Central memory CD4-positive, alpha-beta T cell (primary cell): ENCODE results near the gene RPTOR.

ENCODE experiments used
- DNase-seq: peaks from one replicate; pipeline ENCODE4 v3.0.0; 2022

The RPTOR gene

GRCh38 chr17:80991645-80992076 lies 447.0 kb downstream of the RPTOR start, which contains the start of gene CHMP6:
Gene CHMP6, plus strand, starts transcription at chr17:80991841. Its CDS starts 78 bp downstream, at chr17:80991919.
- peak; percentile 70 for DNase-seq

DNA sequence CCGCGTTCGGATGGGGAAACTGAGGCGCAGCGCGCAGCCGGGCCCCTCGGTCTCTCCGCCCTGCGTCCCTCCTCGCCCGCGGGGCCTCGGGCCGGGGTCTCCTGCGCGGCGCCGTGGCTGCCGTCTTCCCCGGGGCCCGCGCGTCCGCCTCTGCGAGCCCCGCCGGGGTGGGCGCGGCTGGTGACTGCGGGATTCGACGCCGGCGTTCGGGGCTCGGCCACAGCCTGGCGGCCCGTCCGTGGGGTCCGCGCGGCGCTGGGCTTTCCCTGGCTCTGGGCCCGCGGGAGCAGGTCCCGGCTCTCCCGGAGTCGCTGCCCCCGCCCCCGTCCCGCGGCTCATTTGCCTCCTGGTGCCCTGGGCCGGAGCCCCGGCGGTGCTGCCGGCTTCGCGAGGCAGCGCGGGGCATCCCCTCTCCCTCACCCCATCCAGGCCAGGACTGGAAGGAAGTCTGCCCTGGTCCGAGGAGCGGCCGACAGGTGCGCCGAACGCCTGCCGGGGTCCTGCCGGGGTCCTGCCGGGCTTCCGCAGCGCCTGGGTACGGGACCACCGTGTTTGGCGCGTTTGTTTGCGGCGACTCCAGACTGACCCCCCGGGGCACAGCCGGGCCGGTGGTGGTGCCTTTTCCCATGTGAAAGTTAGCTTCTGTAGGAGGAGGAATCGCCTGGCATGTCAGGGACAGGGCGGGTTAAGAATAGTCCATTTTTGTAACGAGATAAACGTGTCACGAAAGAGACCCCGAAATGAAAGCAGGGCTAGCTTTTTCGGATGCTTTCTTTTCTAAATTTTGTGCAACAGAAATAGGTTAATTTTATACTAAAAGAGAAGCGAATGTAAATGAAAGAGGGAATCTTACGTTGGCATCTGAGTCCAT lies 447.7 kb downstream of the RPTOR start:
- DNase-seq, result no peak

DNA sequence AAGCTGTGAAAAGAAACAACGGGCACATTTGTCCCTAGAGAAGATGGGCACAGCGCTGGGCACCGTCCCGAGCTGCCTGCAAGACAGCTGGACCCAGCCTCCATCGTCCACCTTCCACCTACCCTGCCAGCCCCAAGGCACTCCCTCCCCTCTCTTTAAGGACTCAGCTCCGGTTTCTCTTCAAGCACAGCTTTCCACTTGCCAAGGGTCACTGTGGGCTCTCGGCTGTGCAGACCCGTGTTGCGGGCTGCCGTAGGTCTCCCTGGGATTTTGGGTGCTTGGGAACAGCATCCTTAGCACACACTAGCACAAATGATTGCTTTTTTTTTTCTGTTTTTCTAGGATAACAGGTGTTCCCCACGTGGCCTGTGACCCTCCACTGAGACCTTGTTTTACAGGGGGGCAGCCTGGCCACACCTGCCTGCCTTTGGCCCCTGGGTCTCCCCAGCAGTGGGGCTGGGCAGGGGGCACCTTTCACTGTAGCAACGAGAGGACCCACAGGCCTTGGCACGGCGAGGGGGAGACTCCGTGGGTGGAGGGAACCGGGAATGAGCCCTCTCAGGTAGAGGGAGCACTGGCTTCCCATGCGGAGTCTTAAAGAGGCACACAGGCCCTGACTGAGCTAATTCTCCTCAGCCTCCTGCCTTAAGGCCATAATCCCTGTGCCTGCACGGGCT lies 448.4 kb downstream of the RPTOR start:
- DNase-seq, result no peak

DNA sequence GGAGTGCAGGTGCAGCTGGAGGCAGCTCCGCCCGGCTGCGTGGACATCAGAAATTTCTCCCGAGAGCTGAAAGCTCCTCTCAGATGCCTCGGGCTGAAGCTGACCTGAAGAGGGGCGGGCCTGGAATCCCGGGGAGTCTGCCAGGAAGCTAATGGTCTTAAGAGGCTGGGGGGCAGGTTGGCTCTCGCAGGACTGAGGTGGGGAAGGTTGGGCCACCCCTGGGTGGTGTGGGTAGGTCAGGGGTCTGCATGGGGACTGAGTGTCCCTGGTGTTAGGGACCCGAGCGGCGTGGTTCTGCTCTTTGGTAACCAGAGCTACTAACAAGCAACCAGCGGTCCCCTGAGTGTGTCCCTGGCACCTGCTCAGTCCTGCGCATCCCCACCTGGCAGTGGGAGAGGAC lies 450.5 kb downstream of the RPTOR start:
- no peak for DNase-seq

DNA sequence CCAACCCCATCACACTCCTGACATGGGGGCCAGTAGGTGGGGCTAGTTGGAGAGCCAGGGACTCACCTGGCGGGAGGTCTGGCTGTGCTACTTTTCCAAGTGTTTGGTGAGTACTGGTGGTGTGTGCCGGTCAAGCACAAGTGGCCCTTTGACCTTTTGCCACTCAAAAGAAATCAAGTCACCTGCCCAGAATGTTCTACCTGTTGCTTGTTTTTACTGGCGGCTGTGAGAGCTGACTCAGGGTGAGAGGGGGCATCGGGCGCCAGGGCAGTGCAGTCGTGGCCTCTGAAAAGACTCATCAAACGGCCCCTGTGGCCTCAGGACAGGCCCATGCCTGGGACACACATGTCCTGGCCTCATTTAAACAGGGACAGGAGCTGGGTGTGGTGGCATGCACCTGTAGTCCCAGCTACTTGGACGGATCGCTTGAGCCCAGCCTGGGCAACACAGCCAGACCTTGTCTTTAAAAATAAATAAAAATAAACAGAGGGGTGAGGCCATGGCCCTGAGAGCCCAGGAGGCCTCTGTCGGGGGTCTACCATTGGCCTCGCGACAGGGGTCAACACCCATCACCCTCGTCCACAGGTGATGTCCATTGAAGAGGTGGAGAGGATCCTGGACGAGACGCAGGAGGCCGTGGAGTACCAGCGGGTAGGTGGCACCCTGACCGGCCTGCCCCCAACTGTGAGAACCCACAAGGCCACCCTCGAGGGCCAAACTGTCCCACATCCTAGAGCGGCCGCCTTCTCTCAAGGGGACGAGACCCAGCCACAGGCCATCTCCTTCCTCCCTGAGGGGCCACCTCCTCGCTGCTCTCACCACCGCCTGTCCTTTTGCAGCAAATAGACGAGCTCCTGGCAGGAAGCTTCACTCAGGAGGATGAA lies 452.0 kb downstream of the RPTOR start:
- no peak for DNase-seq

GRCh38 chr17:80997424-80998117 lies 452.9 kb downstream of the RPTOR start:
- no peak for DNase-seq

GRCh38 chr17:80998118-80998747 lies 453.6 kb downstream of the RPTOR start:
- DNase-seq, result no peak

- DNase-seq, result no peak
Observed at GRCh38 chr17:80998748-80999535, 454.3 kb downstream of the RPTOR start.

DNA sequence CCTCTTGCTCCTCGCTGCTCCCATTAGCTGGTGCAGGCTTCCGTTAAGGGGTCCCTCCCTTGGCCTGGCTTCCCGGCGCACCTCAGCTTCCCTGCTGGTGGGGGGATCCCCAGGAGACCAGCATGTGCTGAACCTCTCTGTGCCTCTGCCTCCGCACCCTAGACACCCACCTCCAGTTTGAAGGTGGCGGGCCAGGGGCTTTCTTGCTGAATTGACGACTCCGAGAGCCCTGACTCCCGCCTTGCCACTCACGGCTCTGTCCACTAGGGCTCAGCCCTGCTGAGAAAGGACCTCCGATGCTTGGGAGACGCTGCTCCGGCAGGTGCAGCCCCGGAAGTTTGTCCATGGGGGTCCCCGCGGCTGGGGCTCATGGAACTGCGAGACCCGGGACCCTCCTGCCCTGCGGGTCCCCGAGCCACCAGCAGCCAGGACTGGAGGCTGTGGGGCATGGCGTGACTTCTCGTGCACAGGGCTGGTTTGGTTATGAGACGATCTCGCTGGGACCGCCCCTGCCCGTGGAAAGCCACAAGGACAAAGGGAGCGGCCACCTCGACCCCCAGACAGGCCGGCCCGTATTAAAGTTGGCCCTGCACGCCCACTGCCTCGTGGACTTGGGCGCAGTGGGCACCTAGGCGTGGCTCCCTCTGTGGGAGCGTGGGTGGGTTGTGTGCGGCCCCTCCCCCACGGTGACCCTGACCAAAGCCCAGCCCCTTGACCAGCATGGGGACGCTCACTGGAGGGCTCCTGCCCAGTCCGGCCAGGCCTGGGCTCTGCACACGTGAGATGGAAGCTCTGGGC lies 455.1 kb downstream of the RPTOR start:
- DNase-seq, result no peak

DNA sequence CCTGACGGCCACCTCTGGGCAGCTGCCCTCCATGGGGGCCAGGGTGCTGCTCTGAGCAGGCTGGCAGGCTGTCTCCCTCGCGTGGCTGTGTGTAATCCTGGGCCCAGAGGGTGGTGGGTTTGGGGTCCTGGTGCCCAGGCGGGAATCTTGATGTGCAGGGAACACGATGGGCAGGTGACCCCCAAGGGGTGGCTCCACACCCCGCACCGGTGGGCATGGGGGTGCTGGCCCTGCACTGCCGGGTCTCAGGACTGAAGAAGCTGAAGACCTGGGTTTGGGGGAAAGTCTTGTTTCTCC lies 455.6 kb downstream of the RPTOR start:
- DNase-seq, result no peak

- no peak for DNase-seq
Observed at GRCh38 chr17:81000631-81001357, 456.2 kb downstream of the RPTOR start.

DNA sequence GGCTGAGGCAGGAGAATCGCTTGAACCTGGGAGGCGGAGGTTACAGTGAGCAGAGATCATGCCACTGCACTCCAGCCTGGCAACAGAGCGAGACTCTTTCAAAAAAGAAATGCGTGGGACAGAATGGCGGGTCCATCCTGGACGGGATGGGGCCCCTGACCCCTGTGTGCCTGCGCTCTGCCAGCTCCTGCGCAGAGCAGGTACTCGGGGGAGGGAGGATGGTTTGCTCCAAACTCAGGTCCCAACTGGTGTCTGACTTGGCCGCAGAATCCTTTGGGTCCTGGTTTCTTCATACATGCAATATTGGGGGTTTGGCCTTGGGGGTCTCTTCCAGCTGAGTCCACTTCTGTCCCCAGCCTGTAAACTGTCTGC lies 457.4 kb downstream of the RPTOR start:
- DNase-seq, result no peak

- no peak for DNase-seq
Observed at GRCh38 chr17:81002409-81003361, 458.0 kb downstream of the RPTOR start.

DNA sequence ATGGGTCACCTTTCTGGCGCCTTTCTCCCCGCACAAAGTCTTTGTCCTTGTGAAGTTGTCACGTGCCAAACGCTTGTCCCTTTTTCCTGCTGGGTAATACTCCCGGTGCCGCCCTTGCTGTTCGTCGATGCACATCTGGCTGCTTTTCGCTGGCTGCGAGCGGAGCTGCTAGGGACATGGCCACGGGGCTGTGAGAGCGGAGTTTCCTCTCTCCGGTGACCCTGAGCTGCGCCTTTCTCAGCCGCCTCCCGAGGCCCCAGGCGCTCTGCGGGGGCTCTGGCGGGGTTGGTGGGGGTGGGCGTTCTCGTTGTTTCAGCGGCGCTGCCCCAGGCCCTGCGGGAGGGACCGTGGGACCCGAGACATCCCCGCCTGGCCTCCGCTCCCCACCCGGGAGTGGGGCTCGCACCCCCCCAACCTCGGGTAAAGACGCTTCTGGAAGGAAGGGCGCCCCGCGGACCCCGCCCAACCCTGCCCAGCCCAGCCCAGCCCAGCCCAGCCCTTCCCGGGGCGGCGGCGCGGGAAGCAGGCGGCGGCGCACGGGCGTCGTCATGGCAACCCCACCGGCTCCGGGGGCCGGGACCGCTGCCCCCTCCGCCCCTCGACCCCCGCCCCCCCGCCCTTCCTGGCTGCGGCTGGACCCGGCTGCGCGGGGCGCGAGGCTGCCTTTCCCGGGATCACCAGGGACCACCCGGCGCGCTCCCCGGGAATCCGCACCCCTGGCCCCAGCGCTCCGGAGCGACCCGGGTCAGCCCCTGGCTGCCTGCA lies 459.3 kb downstream of the RPTOR start:
- no peak for DNase-seq

DNA sequence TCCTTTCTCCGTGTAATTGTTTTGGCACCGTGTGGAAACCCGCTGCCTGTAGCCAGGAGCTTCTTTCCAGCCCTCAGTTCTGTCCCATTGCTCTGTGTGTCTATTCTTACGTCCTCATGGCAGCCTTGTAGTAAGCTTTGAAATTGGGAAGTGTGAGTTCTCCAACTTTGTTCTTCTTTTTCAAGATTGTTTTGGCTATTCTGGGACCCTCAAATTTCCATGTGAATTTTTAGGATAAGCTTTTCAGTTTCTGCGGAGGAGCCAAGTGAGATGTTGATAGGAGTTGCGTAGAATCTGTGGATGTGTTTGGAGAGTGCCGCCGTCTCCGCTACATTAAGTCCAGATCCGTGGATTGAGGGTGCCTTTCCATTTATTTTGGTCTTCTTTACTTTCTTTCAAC lies 462.3 kb downstream of the RPTOR start:
- no peak for DNase-seq

DNA sequence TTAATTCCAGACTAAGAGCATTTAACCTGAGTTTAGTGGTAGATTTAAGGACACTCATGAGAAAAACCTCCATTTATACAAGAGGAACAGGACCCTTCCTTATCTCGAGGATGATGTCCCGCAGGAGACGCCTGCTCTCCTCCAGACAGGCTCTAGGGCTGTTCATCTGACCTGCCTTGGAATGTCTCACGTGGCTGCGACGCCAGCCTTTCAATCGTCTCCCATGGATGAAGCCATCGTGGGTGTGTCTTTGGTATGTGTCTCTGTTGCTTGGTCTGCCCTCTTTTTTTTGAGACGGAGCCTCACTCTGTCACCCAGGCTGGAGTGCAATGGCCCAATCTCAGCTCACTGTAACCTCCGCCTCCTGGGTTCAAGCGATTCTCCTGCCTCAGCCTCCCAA lies 463.5 kb downstream of the RPTOR start:
- DNase-seq, result no peak

GRCh38 chr17:81009136-81009535 lies 464.5 kb downstream of the RPTOR start:
- no peak for DNase-seq

DNA sequence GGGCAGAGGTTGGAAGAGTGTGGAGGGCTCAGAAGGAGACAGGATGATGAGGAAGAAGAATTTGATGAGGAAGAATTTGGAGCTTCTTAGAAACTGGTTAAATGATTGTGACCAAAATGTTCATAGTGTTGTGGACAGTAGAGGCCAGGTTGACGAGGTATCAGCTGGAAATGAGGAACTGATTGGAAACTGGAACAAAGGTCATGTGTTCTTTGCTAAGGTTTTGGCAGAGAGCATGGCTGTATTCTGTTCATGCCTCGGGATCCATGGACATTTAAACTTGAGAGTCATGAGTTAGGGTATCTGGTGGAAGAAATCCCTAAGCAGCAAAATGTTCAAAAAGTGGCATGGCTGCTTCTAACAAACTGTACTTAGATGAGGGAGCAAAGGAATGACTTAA lies 466.3 kb downstream of the RPTOR start:
- no peak for DNase-seq
